Aorta (tissue), 5 donors: ENCODE results near the gene PRDM12. TPM values are rescaled to one million over a fixed set of nuclear protein-coding genes. Genes with fewer than 3 reads are reported as not detected.
A peak's percentile ranks its signal among the peaks of the same experiment; 100 is the strongest.

Experiments used
- ATAC-seq: fragments of 200-7000 bp; cut with Tn5 transposase; one replicate; pipeline ENCODE4 v1.9.1; 2022; ENCODE audit warnings: moderate library complexity; ENCODE audit not compliant: low FRiP score
- DNase-seq, 2 donors: peaks; one replicate each; pipeline ENCODE4 v3.0.0-alpha.2; 2020
- H3K27ac ChIP-seq, 2 donors: one replicate each; pipeline ENCODE4 v1.5.1; 2013; ENCODE audit warnings: low read length in 2 of 2, mild to moderate bottlenecking in 2 of 2, moderate library complexity in 2 of 2, control low read depth in 1 of 2, inconsistent platforms in 1 of 2, low read depth in 1 of 2
- H3K27me3 ChIP-seq, 2 donors: one replicate each; pipeline ENCODE4 v1.6.1; 2013; ENCODE audit warnings: control low read depth in 1 of 2, low read length in 1 of 2, mild to moderate bottlenecking in 1 of 2, moderate library complexity in 1 of 2; ENCODE audit not compliant: insufficient read depth in 2 of 2, control insufficient read depth in 1 of 2
- H3K36me3 ChIP-seq, 2 donors: one replicate each; pipeline ENCODE4 v1.6.1; 2013; ENCODE audit warnings: control low read depth in 1 of 2, low read length in 1 of 2, mild to moderate bottlenecking in 1 of 2; ENCODE audit not compliant: insufficient read depth in 2 of 2, control insufficient read depth in 1 of 2
- H3K4me1 ChIP-seq, 2 donors: one replicate each; pipeline ENCODE4 v1.6.1; 2013; ENCODE audit warnings: low read length in 2 of 2, control low read depth in 1 of 2, mild to moderate bottlenecking in 1 of 2, moderate library complexity in 1 of 2; ENCODE audit not compliant: insufficient read depth in 2 of 2, control insufficient read depth in 1 of 2
- H3K4me3 ChIP-seq, 2 donors: one replicate each; pipeline ENCODE4 v1.5.1; 2013; ENCODE audit warnings: low read length in 2 of 2, control low read depth in 1 of 2, mild to moderate bottlenecking in 1 of 2
- H3K9me3 ChIP-seq: one replicate; pipeline ENCODE4 v1.6.1; 2013; ENCODE audit warnings: mild to moderate bottlenecking, low read length; ENCODE audit not compliant: control insufficient read depth
- WGBS, 2 donors: extraction: QIAGEN DNeasy Blood & Tissue Kit; methylation state at CpG; one replicate each; pipeline ENCODE4 v1.1.7; 2013; 5-methylcytosine and 5-hydroxymethylcytosine counted together
- intact Hi-C, 2 donors: fragments of 100-400 bp; cut with DNase I; formaldehyde crosslinking; loops; one replicate each; pipeline versions ENCODE4 v1.14.2 to v1.15.0; 2022
- polyA plus RNA-seq, 2 donors: library from polyadenylated mRNA; stranded (reverse); fragments of 200-250 nt; gene quantifications; one replicate each; pipeline ENCODE4 v1.2.3, GENCODE V29; 2013
- total RNA-seq, 2 donors: library from RNA; stranded (reverse); fragmentation: NEBNext Ultra II Directional; extraction: Animal tissue kit (Norgen Biotek cat#: 25700); gene quantifications; one replicate each; pipeline ENCODE4 v1.2.1, GENCODE V29; 2021
- donor health status: healthy with polysubstance abuse.
- donor health status: Bipolar disorder and iron deficiency.
- donor health status: DM: no; HTN: no; CAD: no.
- donor health status: DM: no; HTN: no; CAD: no.
- donor health status: DM: yes; HTN: yes; CAD: no.

PRDM12 gene
- total and polyA plus RNA-seq, 4 donors, result not detected

- Histone ChIP-seq H3K27ac (no peak overlapping the region), H3K4me3 (no peak overlapping the region), H3K9me3 (no peaks in the 10 kb centered on the region), H3K27me3 (no peaks in the 10 kb centered on the region), H3K36me3 (no peaks in the 10 kb centered on the region), H3K4me1 (no peaks in the 10 kb centered on the region)
- DNase-seq, result peak in 1 of 2 donors; percentile 1
- WGBS, 2 donors, result 82% methylated on average over 15 of the region's 15 CpGs
- ATAC-seq, result no peak
- intact Hi-C loops, result no loop called here
Observed at GRCh38 chr9:130651221-130651620, 13.2 kb upstream of the PRDM12 start.

- Histone ChIP-seq H3K36me3 (no peaks in the 10 kb centered on the region), H3K27me3 (no peaks in the 10 kb centered on the region)
- ATAC-seq, result no peak
Observed at GRCh38 chr9:130651752-130652151, 12.6 kb upstream of the PRDM12 start.

GRCh38 chr9:130654879-130655278, 9.5 kb upstream of the PRDM12 start:
- no peaks in the 10 kb centered on the region for H3K4me1 ChIP-seq
- H3K9me3 ChIP-seq, result peaks cover 3% of the 10 kb centered on the region
- WGBS, 2 donors, result 78 to 85% methylated on average over 6 of the region's 6 CpGs
- no peak overlapping the region for H3K4me3 ChIP-seq
- H3K36me3 ChIP-seq, result no peaks in the 10 kb centered on the region
- no peaks in the 10 kb centered on the region for H3K27me3 ChIP-seq
- intact Hi-C loops, result no loop called here
- DNase-seq, result no peak
- no peak for ATAC-seq
- H3K27ac ChIP-seq, result no peak overlapping the region

More at GRCh38 chr9:130651752-130652151, 12.6 kb upstream of the PRDM12 start:
- H3K4me3 ChIP-seq, result no peak overlapping the region
- intact Hi-C loops, result no loop called here
- peak in 1 of 2 donors; percentile 6 for DNase-seq
- no peak overlapping the region for H3K27ac ChIP-seq
- H3K4me1 ChIP-seq, result no peaks in the 10 kb centered on the region
- WGBS, 2 donors, result 91 to 93% methylated on average over 18 of the region's 18 CpGs
- H3K9me3 ChIP-seq, result peaks cover 2% of the 10 kb centered on the region

GRCh38 chr9:130658893-130659698, 5.3 kb upstream of the PRDM12 start:
- Histone ChIP-seq H3K4me3 (no peak overlapping the region), H3K27me3 (no peaks in the 10 kb centered on the region), H3K9me3 (peaks cover 3% of the 10 kb centered on the region), H3K27ac (no peak overlapping the region), H3K36me3 (no peaks in the 10 kb centered on the region), H3K4me1 (no peaks in the 10 kb centered on the region)
- ATAC-seq (no peak), DNase-seq (no peak)
- WGBS, 2 donors, result 10 to 11% methylated on average over 51 to 52 of the region's 52 CpGs
- intact Hi-C loops, result no loop called here

GRCh38 chr9:130659699-130660248, 4.6 kb upstream of the PRDM12 start:
- intact Hi-C loops, result no loop called here
- no peak for ATAC-seq
- Histone ChIP-seq H3K4me1 (no peaks in the 10 kb centered on the region), H3K9me3 (peaks cover 3% of the 10 kb centered on the region), H3K27me3 (no peaks in the 10 kb centered on the region), H3K4me3 (no peak overlapping the region), H3K36me3 (no peaks in the 10 kb centered on the region), H3K27ac (no peak overlapping the region)
- WGBS, 2 donors, result 1 to 2% methylated on average over 47 to 58 of the region's 58 CpGs
- no peak for DNase-seq

GRCh38 chr9:130660326-130660682, 4.1 kb upstream of the PRDM12 start:
- DNase-seq (no peak), ATAC-seq (no peak)
- 0 to 1% methylated on average over 31 to 33 of the region's 33 CpGs for WGBS, 2 donors
- Histone ChIP-seq H3K27me3 (no peaks in the 10 kb centered on the region), H3K4me3 (peak overlapping the region; percentile 0 to 10), H3K4me1 (no peaks in the 10 kb centered on the region), H3K27ac (no peak overlapping the region), H3K9me3 (peaks cover 3% of the 10 kb centered on the region), H3K36me3 (no peaks in the 10 kb centered on the region)
- intact Hi-C loops, result no loop called here

- H3K27me3 ChIP-seq, result no peaks in the 10 kb centered on the region
- no peak for ATAC-seq
- no peak for DNase-seq
- H3K36me3 ChIP-seq, result no peaks in the 10 kb centered on the region
- H3K9me3 ChIP-seq, result peaks cover 3% of the 10 kb centered on the region
- H3K4me3 ChIP-seq, result peak overlapping the region; percentile 0 to 10
- WGBS, 2 donors, result 1% methylated on average over 53 to 82 of the region's 82 CpGs
- H3K27ac ChIP-seq, result no peak overlapping the region
- no peaks in the 10 kb centered on the region for H3K4me1 ChIP-seq
- intact Hi-C loops, result no loop called here
Observed at GRCh38 chr9:130660683-130661450, 3.5 kb upstream of the PRDM12 start.

GRCh38 chr9:130661451-130662098, 2.8 kb upstream of the PRDM12 start:
- H3K4me3 ChIP-seq, result no peak overlapping the region
- H3K4me1 ChIP-seq, result no peaks in the 10 kb centered on the region
- 2 to 3% methylated on average over 46 to 47 of the region's 47 CpGs for WGBS, 2 donors
- no peak for ATAC-seq
- H3K36me3 ChIP-seq, result no peaks in the 10 kb centered on the region
- H3K9me3 ChIP-seq, result peaks cover 2% of the 10 kb centered on the region
- H3K27me3 ChIP-seq, result no peaks in the 10 kb centered on the region
- H3K27ac ChIP-seq, result no peak overlapping the region
- DNase-seq, result no peak
- intact Hi-C loops, result no loop called here
